ENCODE data around the gene RXRG.

DNA sequence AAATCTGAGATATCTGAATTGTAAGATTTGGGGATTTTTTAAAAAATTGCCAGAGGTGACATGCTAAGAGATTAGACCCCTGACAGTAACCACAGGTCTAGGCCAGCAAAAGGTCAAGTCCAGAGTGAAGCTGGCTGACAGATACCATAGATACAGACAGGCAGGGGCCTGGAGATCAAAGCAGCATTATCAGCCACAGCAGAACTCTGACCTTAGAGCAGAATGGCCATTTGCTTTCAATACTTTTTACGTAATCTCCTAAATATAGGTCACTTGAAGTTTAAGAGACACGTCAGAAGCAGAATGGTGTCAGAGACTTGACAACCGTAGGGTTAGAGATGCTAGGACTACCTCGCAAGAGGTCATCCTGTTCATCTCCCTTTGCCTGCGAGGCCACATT, 40.8 kb upstream of the RXRG start:
- TF ChIP-seq, protein P1, sequence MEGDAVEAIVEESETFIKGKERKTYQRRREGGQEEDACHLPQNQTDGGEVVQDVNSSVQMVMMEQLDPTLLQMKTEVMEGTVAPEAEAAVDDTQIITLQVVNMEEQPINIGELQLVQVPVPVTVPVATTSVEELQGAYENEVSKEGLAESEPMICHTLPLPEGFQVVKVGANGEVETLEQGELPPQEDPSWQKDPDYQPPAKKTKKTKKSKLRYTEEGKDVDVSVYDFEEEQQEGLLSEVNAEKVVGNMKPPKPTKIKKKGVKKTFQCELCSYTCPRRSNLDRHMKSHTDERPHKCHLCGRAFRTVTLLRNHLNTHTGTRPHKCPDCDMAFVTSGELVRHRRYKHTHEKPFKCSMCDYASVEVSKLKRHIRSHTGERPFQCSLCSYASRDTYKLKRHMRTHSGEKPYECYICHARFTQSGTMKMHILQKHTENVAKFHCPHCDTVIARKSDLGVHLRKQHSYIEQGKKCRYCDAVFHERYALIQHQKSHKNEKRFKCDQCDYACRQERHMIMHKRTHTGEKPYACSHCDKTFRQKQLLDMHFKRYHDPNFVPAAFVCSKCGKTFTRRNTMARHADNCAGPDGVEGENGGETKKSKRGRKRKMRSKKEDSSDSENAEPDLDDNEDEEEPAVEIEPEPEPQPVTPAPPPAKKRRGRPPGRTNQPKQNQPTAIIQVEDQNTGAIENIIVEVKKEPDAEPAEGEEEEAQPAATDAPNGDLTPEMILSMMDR (IDR thresholded peaks at IDR 0.05; ENCODE audit: low read length) = no peak
- TF ChIP-seq EZH2 (IDR thresholded peaks at IDR 0.05; ENCODE audit: borderline replicate concordance, low read length) = no peak
